Activated T-cell treated with anti-CD3 and anti-CD28 coated beads, Interleukin-2, amount 50 U/mL, for 48 hours (primary cell): ENCODE data around the gene CYP2J2.
"Not testable (repeated sequence)": the region's sequence is repeated elsewhere in the genome, so short reads cannot be mapped to it uniquely, and the experiment has no call there.

Source experiments
- DNase-seq, 2 experiments: peaks; one replicate each; pipeline ENCODE4 v3.0.0-alpha.2; 2020

The CYP2J2 gene

DNA sequence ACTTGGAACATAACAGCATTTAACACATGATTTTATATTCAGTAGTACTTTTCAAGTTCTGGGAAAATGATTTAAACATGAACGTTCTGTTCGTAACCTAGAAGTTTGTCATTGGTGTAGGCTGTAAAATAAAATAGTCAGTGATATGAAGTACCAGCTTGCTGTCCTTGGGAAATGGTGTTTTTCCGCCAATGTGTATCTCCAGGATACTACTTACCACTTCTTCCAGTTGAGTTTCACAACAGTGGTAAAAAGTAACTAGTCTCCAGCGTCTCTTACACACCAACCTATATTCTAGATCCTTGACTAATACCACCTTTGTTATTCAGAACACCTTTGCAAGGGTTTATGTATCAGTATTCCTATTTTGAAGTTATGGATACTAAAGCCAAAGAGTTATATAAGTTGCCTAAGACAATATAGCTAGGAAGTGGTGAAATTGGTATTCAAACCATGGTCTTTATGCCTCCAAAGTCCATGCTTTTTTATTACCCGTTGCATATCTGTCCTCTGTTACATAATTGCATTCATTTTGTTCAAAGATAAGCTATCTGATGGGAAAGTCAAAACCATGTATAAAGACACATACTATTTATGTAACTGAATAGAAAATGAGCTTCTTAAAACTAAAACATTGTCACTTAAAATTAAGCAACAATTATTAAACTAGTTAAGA is 68.8 kb downstream of the CYP2J2 start:
- no peak for DNase-seq

DNA sequence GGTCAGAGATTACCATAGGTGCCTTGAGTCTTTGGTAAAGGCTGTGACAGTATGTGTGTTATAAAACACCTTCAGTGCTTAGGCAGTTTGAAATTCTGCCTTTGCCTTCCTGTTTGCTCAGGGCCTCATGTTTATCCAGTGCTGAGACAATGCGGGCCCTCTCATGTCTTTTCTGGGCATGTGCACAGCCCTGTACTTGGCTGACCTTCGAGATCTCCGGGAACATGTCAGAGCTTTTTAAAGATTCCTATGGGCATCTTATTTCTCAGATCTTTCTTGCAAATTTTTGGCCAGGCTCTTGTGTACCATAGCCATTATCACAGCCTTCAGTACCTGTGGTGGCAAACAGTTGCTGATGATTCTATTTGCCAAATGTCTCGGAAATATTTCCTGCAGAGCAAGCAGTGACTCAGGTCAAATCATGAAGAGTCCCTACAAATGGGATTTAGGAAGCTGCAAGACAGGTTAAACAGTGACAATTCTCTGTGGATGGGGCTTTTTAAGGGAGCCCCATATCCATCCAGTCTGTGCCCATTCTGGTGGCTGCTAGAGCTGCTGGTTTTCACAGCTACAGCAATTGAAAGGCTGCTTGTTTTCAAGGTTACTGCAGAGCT is 69.7 kb downstream of the CYP2J2 start:
- no peak for DNase-seq

DNA sequence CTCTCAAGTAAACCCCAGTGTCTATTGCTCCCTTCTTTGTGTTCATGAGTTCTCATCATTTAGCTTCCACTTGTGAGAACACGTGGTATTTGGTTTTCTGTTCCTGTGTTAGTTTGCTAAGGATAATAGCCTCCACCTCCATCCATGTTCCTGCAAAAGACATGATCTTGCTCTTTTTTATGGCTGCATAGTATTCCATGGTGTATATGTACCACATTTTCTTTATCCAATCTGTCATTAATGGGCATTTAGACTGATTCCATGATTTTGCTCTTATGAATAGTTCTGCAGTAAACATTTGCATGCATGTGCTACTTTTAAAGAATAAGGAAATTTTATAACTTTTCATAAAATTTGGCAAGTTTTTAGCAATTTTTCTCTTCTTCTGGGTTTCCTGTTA is 71.3 kb downstream of the CYP2J2 start:
- not testable (repeated sequence) for DNase-seq

DNA sequence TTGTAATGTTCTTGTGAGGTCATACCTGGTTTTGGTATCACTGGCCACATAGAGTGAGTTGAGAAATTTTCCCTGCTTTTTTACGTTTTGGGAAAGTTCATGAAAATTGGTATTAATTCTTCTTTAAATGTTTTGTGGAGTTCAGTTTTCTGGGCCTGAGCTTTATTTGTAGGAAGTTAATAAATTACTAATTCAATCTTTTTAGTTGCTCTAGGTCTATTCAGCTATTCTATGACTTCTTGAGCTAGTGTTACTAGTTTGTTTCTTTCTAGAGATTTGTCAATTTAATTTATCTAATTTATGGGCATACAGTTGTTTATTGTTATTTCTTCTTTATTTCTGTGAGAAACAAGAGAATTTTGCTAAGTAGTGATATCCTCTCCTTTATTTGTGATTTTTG is 74.5 kb downstream of the CYP2J2 start:
- no peak for DNase-seq

DNA sequence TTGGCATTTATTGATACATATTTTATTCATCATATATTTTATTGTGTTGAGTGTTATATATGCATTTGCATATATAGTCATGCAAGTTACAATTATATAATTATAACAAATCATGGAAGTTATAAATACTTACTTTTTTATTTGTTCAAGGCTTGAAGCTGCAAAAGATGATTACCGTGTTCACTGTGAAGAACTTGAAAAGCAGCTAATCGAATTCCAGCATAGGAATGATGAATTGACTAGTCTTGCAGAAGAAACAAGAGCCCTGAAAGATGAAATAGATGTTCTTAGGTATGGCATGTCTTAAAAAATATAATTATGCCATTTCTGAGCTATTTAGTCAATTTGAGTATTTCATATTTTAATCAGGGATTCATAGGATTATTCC is 79.7 kb downstream of the CYP2J2 start:
- DNase-seq = no peak

DNA sequence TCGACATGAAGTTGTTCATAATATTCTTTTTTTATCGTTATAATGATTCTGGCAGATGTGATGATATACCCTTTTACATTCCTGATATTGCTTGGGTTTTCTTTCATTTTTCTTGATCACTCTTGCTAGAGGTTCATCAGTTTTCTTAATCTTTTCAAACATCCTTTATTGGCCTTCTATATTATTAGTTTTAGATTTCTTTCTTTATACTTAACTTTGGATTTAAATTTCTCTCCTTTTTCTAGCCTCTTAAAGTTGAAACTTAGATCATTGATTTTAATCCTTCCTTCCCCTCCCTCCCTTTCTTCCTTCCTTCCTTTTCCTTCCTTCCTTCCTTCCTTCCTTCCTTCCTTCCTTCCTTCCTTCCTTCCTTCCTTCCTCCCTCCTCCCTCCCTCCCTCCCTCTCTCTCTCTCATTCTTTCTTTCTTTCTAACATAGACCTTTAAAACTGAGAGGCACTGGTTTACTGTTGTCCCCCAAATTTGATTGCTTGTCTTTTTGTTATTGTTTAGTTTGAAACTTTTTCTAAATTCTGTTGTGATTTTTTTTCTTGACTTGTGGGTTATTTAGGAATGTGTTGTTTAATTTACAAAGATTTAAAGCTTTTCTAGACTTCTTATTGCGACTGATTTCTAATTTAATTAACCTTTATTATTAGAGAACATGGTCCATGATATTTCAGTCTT is 80.2 kb downstream of the CYP2J2 start:
- no peak for DNase-seq

DNA sequence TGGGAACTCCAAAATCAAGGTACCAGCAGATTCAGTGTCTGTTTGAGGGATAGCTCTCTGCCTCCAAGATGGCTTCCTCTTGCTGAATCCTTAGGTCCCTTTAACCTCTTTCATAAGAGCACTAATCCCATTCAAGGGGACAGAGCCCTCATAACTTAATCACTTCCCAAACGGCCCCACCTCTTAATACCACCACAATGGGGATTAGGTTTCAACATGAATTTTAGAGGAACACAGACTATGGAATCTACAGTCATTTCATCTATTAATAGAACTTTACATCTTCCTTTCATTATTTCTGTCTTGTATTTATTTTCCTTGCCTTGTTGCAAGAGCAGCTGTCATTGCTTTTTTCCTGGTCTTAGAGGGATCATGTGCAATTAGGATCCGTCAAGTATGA is 81.5 kb downstream of the CYP2J2 start:
- no peak for DNase-seq
